H1 (cell line): ENCODE measurements around the gene C2CD4C.

Experiments used
- CTCF ChIP-seq, 3 experiments: IDR thresholded peaks; 1 replicate in 2 of 3; 2 replicates in 1 of 3; pipeline versions ENCODE4 v1.5.1 to v1.6.1; 2011; ENCODE audit warnings: low read length in 3 of 3, mild to moderate bottlenecking in 3 of 3, inconsistent platforms in 2 of 3, low read depth in 1 of 3, moderate library complexity in 1 of 3; ENCODE audit not compliant: insufficient read depth in 1 of 3; ENCODE audit errors: control extremely low read depth in 1 of 3
- EZH2 ChIP-seq: fragments of 200-600 bp; sonication (generic); IDR thresholded peaks from 2 replicates; pipeline ENCODE4 v1.7.1; 2012; ENCODE audit warnings: low read depth, mild to moderate bottlenecking, moderate library complexity, low read length, inconsistent platforms; ENCODE audit not compliant: severe bottlenecking
- POLR2A ChIP-seq, 2 experiments: IDR thresholded peaks; 1 replicate in 1 of 2; 2 replicates in 1 of 2; pipeline ENCODE4 v1.6.1; 2011; ENCODE audit warnings: low read depth in 2 of 2, low read length in 2 of 2, mild to moderate bottlenecking in 2 of 2; ENCODE audit errors: control extremely low read depth in 1 of 2
- YY1 ChIP-seq: IDR thresholded peaks from 2 replicates; pipeline ENCODE4 v1.6.1; 2011; ENCODE audit warnings: low read depth, mild to moderate bottlenecking, low read length
- ZNF274 ChIP-seq: IDR thresholded peaks from 2 replicates; pipeline ENCODE4 v1.7.0; 2012; ENCODE audit warnings: low read length, borderline replicate concordance; ENCODE audit errors: extremely low read depth

- TF ChIP-seq CTCF (IDR thresholded peaks at IDR 0.05; ENCODE audit: control extremely low read depth in 1 of 3, insufficient read depth in 1 of 3, low read depth in 1 of 3, low read length in 3 of 3) = no peak
- TF ChIP-seq EZH2 = no peak
- TF ChIP-seq YY1 = no peak
- TF ChIP-seq POLR2A (IDR thresholded peaks at IDR 0.05; ENCODE audit: control extremely low read depth in 1 of 2, low read depth in 2 of 2, low read length in 2 of 2) = no peak
- no peak for TF ChIP-seq ZNF274
Measured at GRCh38 chr19:456547-457110, 47.7 kb upstream of the C2CD4C start.
